Left kidney (tissue), 2 donors: Measurements from ENCODE around the gene LPIN2. TPM values are rescaled to one million over a fixed set of nuclear protein-coding genes. Genes with fewer than 3 reads are reported as not detected.
"Not testable (repeated sequence)": the region's sequence is repeated elsewhere in the genome, so short reads cannot be mapped to it uniquely, and the experiment has no call there.

Source experiments
- DNase-seq: peaks from one replicate; pipeline ENCODE4 v3.0.0-alpha.2; 2013
- polyA plus RNA-seq: library from polyadenylated mRNA; unstranded; fragments of 120-200 nt; gene quantifications from one replicate; pipeline ENCODE4 v1.2.1, GENCODE V29; 2013; ENCODE audit not compliant: insufficient read length

LPIN2 gene
- polyA plus RNA-seq, 1 donor = 37.9 TPM

- DNase-seq = no peak
Observed at GRCh38 chr18:3048121-3048520, 35.2 kb upstream of the LPIN2 start.

GRCh38 chr18:3046216-3046808 is 33.4 kb upstream of the LPIN2 start:
- DNase-seq = no peak

- no peak for DNase-seq
Observed at GRCh38 chr18:3044931-3045698, 32.2 kb upstream of the LPIN2 start.

GRCh38 chr18:3042379-3042778 is 29.4 kb upstream of the LPIN2 start:
- DNase-seq = no peak

GRCh38 chr18:3041843-3042242 is 28.9 kb upstream of the LPIN2 start:
- no peak for DNase-seq

- DNase-seq = no peak
Observed at GRCh38 chr18:3040881-3041280, 27.9 kb upstream of the LPIN2 start.

- no peak for DNase-seq
Observed at GRCh38 chr18:3040173-3040572, 27.2 kb upstream of the LPIN2 start.

GRCh38 chr18:3037423-3037915 is 24.5 kb upstream of the LPIN2 start:
- no peak for DNase-seq

GRCh38 chr18:3036108-3036507 is 23.2 kb upstream of the LPIN2 start:
- DNase-seq = no peak

GRCh38 chr18:3035635-3036034 is 22.7 kb upstream of the LPIN2 start:
- no peak for DNase-seq

GRCh38 chr18:3032721-3033120 is 19.8 kb upstream of the LPIN2 start:
- no peak for DNase-seq

- peak; percentile 65 for DNase-seq
Observed at GRCh38 chr18:3029215-3029952, 16.4 kb upstream of the LPIN2 start.

GRCh38 chr18:3028115-3028514 is 15.2 kb upstream of the LPIN2 start:
- DNase-seq = not testable (repeated sequence)

- DNase-seq = no peak
Observed at GRCh38 chr18:3027370-3027891, 14.5 kb upstream of the LPIN2 start.

GRCh38 chr18:3025544-3025943 is 12.6 kb upstream of the LPIN2 start:
- no peak for DNase-seq

- not testable (repeated sequence) for DNase-seq
Observed at GRCh38 chr18:3023603-3024002, 10.7 kb upstream of the LPIN2 start.

- DNase-seq = no peak
Observed at GRCh38 chr18:3016585-3017297, 3.8 kb upstream of the LPIN2 start.

GRCh38 chr18:3015851-3016250 is 2.9 kb upstream of the LPIN2 start:
- no peak for DNase-seq

- no peak for DNase-seq
Observed at GRCh38 chr18:3015204-3015592, 2.3 kb upstream of the LPIN2 start.

- no peak for DNase-seq
Observed at GRCh38 chr18:3014503-3015203, 1.7 kb upstream of the LPIN2 start.
